Amniotic epithelial cell (primary cell): ENCODE measurements around the gene TRAF7.

Experiments
- DNase-seq: peaks from one replicate; pipeline ENCODE4 v3.0.0-alpha.2; 2010; ENCODE audit warnings: low read depth

The TRAF7 gene

GRCh38 chr16:2147981-2148671, 7.5 kb upstream of the TRAF7 start, which contains the start of gene RAB26:
TSS of gene RAB26 (plus strand) at chr16:2148625. CDS start at chr16:2148784, 159 bp downstream.
- DNase-seq: peak; percentile 34

GRCh38 chr16:2148714-2149629, 6.6 kb upstream of the TRAF7 start:
- DNase-seq: no peak

- no peak for DNase-seq
Measured at GRCh38 chr16:2149630-2150417, 5.8 kb upstream of the TRAF7 start.

- peak; percentile 13 for DNase-seq
Measured at GRCh38 chr16:2150418-2151187, 5.0 kb upstream of the TRAF7 start.

GRCh38 chr16:2151188-2152091, 4.1 kb upstream of the TRAF7 start:
- DNase-seq: no peak

- peak; percentile 25 for DNase-seq
Measured at GRCh38 chr16:2152695-2153506, 2.7 kb upstream of the TRAF7 start.

- no peak for DNase-seq
Measured at GRCh38 chr16:2154533-2155090, 970 bp upstream of the TRAF7 start.

- peak; percentile 76 for DNase-seq
Measured at GRCh38 chr16:2155977-2156848, 631 bp downstream of the TRAF7 start.

GRCh38 chr16:2156849-2157224, 1.3 kb downstream of the TRAF7 start:
- DNase-seq: no peak

GRCh38 chr16:2157480-2158261, 2.1 kb downstream of the TRAF7 start:
- no peak for DNase-seq

- DNase-seq: no peak
Measured at GRCh38 chr16:2158262-2158638, 2.7 kb downstream of the TRAF7 start.

- peak; percentile 63 for DNase-seq
Measured at GRCh38 chr16:2159175-2159838, 3.7 kb downstream of the TRAF7 start.

- DNase-seq: peak; percentile 39
Measured at GRCh38 chr16:2160915-2161551, 5.5 kb downstream of the TRAF7 start.

- DNase-seq: no peak
Measured at GRCh38 chr16:2161911-2162310, 6.3 kb downstream of the TRAF7 start.

- DNase-seq: no peak
Measured at GRCh38 chr16:2162676-2163118, 7.1 kb downstream of the TRAF7 start.

- peak; percentile 55 for DNase-seq
Measured at GRCh38 chr16:2163211-2163881, 7.8 kb downstream of the TRAF7 start.
